Suprapubic skin (tissue), 4 donors: ENCODE data around the gene PTRH2.

Source experiments
- CTCF ChIP-seq, 2 donors: fragments of 200-600 bp in 1 of 2; fragments of 450-650 bp in 1 of 2; sonication (generic) in 1 of 2; IDR thresholded peaks; one replicate each; pipeline ENCODE4 v1.5.1; 2016 to 2019; ENCODE audit warnings: antibody characterized with exemption in 2 of 2, mild to moderate bottlenecking in 1 of 2, moderate library complexity in 1 of 2
- EP300 ChIP-seq: sonication (generic); formaldehyde crosslinking; IDR thresholded peaks from one replicate; pipeline ENCODE4 v1.6.1; 2017; ENCODE audit warnings: antibody characterized with exemption
- POLR2A ChIP-seq, 2 donors: fragments of 450-650 bp; IDR thresholded peaks; one replicate each; pipeline ENCODE4 v1.6.1; 2017; ENCODE audit warnings: antibody characterized with exemption in 2 of 2, mild to moderate bottlenecking in 2 of 2, moderate library complexity in 2 of 2
- POLR2AphosphoS5 ChIP-seq, 3 donors: sonication (generic); formaldehyde crosslinking; IDR thresholded peaks; one replicate each; pipeline ENCODE4 v1.6.1; 2017; ENCODE audit warnings: antibody characterized with exemption in 3 of 3

GRCh38 chr17:59693582-59693981 is 13.6 kb downstream of the PTRH2 start:
- TF ChIP-seq CTCF (IDR thresholded peaks at IDR 0.05) (no peak), POLR2AphosphoS5 (IDR thresholded peaks at IDR 0.05) (no peak), POLR2A (IDR thresholded peaks at IDR 0.05) (no peak), EP300 (no peak)
